ENCODE measurements around the gene DAB2IP. TPM values are rescaled to one million over a fixed set of nuclear protein-coding genes. Genes with fewer than 3 reads are reported as not detected.

Gene DAB2IP
- total RNA-seq, 1 donor from 2014 or later = 24.3 TPM

- peaks cover 23% of the 10 kb centered on the region for H3F3A ChIP-seq (ENCODE audit: low read depth)
These were observed 169.9 kb downstream of the DAB2IP start for GRCh38 chr9:121821326-121821725.

GRCh38 chr9:121822093-121823085 lies 171.0 kb downstream of the DAB2IP start:
- no peak for DNase-seq (ENCODE audit: low spot score)

More at GRCh38 chr9:121821326-121821725, 169.9 kb downstream of the DAB2IP start:
- H3K79me2 ChIP-seq (ENCODE audit: low read depth) = no peaks in the 10 kb centered on the region
- peak overlapping the region; percentile 69 for H3K27ac Mint-ChIP-seq
- peaks cover 16% of the 10 kb centered on the region for H3K27me3 Mint-ChIP-seq (ENCODE audit: insufficient read depth, low read depth)
- no peak for DNase-seq (ENCODE audit: low spot score)
- no peaks in the 10 kb centered on the region for H3K36me3 ChIP-seq
- no peak for TF ChIP-seq CTCF (IDR thresholded peaks at IDR 0.05)
- TF ChIP-seq EZH2phosphoT487 (IDR thresholded peaks at IDR 0.05) = no peak
- TF ChIP-seq EZH2 (IDR thresholded peaks at IDR 0.05) = no peak
- H3K9me3 Mint-ChIP-seq = no peaks in the 10 kb centered on the region
- no peaks in the 10 kb centered on the region for H4K20me1 ChIP-seq (ENCODE audit: low read depth)
- H3K4me3 ChIP-seq = no peak overlapping the region
- no peak overlapping the region for H3K27ac ChIP-seq
- no peaks in the 10 kb centered on the region for H3K9me3 ChIP-seq (ENCODE audit: low read depth)
- H3K9ac ChIP-seq = no peak overlapping the region
- no peaks in the 10 kb centered on the region for H3K27me3 ChIP-seq
- no peak overlapping the region for H3K4me2 ChIP-seq
- H3K36me3 Mint-ChIP-seq = no peaks in the 10 kb centered on the region
- no peak overlapping the region for H2AFZ ChIP-seq (replicated peaks)
- H3K4me1 ChIP-seq = peaks cover 20% of the 10 kb centered on the region
- H3K4me1 Mint-ChIP-seq = peaks cover 55% of the 10 kb centered on the region
- peak overlapping the region; percentile 72 for H3K4me3 Mint-ChIP-seq

GRCh38 chr9:121823451-121824169 lies 172.2 kb downstream of the DAB2IP start:
- Histone ChIP-seq H3K9ac (no peak overlapping the region), H3K79me2 (ENCODE audit: low read depth) (no peaks in the 10 kb centered on the region), H3K4me1 (peaks cover 20% of the 10 kb centered on the region), H3K27ac (no peak overlapping the region), H3K9me3 (ENCODE audit: low read depth) (no peaks in the 10 kb centered on the region), H3F3A (ENCODE audit: low read depth) (peaks cover 23% of the 10 kb centered on the region), H3K4me2 (no peak overlapping the region), H3K27me3 (no peaks in the 10 kb centered on the region), H4K20me1 (ENCODE audit: low read depth) (no peaks in the 10 kb centered on the region), H2AFZ (replicated peaks) (no peak overlapping the region), H3K4me3 (no peak overlapping the region), H3K36me3 (no peaks in the 10 kb centered on the region)
- H3K9me3 Mint-ChIP-seq = no peaks in the 10 kb centered on the region
- no peaks in the 10 kb centered on the region for H3K36me3 Mint-ChIP-seq
- DNase-seq (ENCODE audit: low spot score) = no peak
- peaks cover 32% of the 10 kb centered on the region for H3K4me1 Mint-ChIP-seq
- peaks cover 8% of the 10 kb centered on the region for H3K27me3 Mint-ChIP-seq (ENCODE audit: insufficient read depth, low read depth)
- H3K4me3 Mint-ChIP-seq = no peak overlapping the region
- H3K27ac Mint-ChIP-seq = peak overlapping the region; percentile 62
- TF ChIP-seq EZH2 (IDR thresholded peaks at IDR 0.05) = no peak

More at GRCh38 chr9:121822093-121823085, 171.0 kb downstream of the DAB2IP start:
- TF ChIP-seq EZH2 (IDR thresholded peaks at IDR 0.05) = no peak
- TF ChIP-seq EZH2phosphoT487 (IDR thresholded peaks at IDR 0.05) = no peak
- no peak for TF ChIP-seq CTCF (IDR thresholded peaks at IDR 0.05)
- Histone ChIP-seq H3K4me1 (peaks cover 20% of the 10 kb centered on the region), H3K27ac (no peak overlapping the region), H3F3A (ENCODE audit: low read depth) (peaks cover 23% of the 10 kb centered on the region), H3K27me3 (no peaks in the 10 kb centered on the region), H4K20me1 (ENCODE audit: low read depth) (no peaks in the 10 kb centered on the region), H3K9me3 (ENCODE audit: low read depth) (no peaks in the 10 kb centered on the region), H3K9ac (no peak overlapping the region), H3K4me2 (no peak overlapping the region), H3K79me2 (ENCODE audit: low read depth) (no peaks in the 10 kb centered on the region), H3K36me3 (no peaks in the 10 kb centered on the region), H3K4me3 (no peak overlapping the region), H2AFZ (replicated peaks) (no peak overlapping the region)
- Mint-ChIP-seq H3K27ac (peak overlapping the region; percentile 79), H3K36me3 (no peaks in the 10 kb centered on the region), H3K4me3 (no peak overlapping the region), H3K27me3 (ENCODE audit: insufficient read depth, low read depth) (peaks cover 10% of the 10 kb centered on the region), H3K4me1 (peaks cover 45% of the 10 kb centered on the region), H3K9me3 (no peaks in the 10 kb centered on the region)

Data from neural progenitor cell (in vitro differentiated cells).